Measurements from ENCODE around the gene CREBL2.
"Not testable (repeated sequence)": the region's sequence is repeated elsewhere in the genome, so short reads cannot be mapped to it uniquely, and the experiment has no call there.

The CREBL2 gene

DNA sequence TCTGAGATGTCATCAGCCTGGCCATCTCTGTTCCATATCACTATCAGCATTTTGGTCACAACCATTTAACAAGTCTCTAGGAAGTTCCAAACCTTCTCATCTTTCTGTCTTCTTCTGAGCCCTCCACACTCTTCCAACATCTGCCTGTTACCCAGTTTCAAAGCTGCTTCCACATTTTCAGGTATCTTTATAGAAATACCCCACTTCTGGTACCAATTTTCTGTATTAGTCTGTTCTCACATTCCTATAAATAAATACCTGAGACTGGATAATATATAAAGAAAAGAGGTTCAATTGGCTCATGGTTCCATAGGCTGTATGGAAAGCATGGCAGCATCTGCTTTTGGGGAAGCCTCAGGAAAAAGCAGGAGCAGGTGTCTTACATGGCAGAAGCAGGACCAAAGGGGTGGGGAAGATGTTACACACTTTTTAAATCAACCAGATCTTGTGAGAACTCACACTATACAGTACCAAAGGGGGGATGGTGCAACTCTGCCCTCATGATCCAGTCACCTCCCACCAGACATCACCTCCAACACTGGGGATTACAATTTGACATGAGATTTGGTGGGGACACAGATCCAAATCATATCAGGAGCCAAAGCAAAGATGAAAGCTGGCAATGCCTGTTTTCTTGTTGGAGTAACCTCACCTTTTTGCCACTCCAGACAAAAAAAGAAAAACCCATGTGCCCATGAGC, 37.4 kb downstream of the CREBL2 start:
- CTCF ChIA-PET = no interaction called here
- POLR2A ChIA-PET = no interaction called here
- TF ChIP-seq HDGF (IDR thresholded peaks at IDR 0.05; ENCODE audit: borderline replicate concordance) = no peak
- no peak for DNase-seq (ENCODE audit: extremely low spot score)

DNA sequence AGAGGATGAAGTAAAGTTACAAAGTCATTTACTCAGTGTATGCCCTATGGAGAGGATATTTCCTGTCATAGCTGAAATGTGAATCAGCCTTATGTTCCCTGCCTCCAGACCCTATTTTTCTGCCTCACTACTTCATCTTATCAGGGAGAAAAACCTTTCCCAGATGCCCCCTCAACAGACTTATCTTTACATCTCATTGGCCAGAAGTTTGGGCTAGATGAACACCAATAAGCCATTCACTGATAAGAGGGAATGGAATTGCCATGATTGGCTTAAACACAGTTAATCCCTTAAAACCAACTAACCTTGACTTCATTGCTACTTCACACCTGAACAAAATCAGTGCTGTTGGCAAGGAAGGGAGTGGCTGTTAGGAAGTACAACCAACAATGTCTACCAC, 40.1 kb downstream of the CREBL2 start:
- no peak for TF ChIP-seq ELF4 (IDR thresholded peaks at IDR 0.05)
- TF ChIP-seq, protein P1, sequence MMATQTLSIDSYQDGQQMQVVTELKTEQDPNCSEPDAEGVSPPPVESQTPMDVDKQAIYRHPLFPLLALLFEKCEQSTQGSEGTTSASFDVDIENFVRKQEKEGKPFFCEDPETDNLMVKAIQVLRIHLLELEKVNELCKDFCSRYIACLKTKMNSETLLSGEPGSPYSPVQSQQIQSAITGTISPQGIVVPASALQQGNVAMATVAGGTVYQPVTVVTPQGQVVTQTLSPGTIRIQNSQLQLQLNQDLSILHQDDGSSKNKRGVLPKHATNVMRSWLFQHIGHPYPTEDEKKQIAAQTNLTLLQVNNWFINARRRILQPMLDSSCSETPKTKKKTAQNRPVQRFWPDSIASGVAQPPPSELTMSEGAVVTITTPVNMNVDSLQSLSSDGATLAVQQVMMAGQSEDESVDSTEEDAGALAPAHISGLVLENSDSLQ (IDR thresholded peaks at IDR 0.05) = no peak
- TF ChIP-seq SP1 (IDR thresholded peaks at IDR 0.05) = no peak
- no peak for TF ChIP-seq L3MBTL2 (conservative IDR thresholded peaks at IDR 0.05)
- no peak for TF ChIP-seq FOXA1 (IDR thresholded peaks at IDR 0.05)
- TF ChIP-seq FOXK2 (IDR thresholded peaks at IDR 0.05) = no peak
- DNase-seq (ENCODE audit: extremely low spot score) = no peak
- ChIA-PET POLR2A (no interaction called here), CTCF (no interaction called here)

DNA sequence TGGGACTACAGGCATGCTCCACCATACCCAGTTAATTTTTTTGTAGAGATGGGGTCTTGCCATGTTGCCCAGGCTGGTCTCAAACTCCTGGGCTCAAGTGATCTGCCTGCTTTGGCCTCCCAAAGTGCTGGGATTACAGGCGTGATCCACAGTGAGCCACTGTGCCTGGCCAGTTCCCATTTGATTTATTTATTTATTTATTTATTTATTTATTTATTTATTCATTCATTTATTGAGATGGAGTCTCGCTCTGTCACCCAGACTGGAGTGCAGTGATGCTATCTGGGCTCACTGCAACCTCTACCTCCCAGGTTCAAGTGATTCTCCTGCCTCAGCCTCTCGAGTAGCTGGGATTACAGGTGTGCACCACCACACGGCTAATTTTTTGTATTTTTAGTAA, 41.0 kb downstream of the CREBL2 start:
- CTCF ChIA-PET, POLR2A ChIA-PET: not testable (repeated sequence)

DNA sequence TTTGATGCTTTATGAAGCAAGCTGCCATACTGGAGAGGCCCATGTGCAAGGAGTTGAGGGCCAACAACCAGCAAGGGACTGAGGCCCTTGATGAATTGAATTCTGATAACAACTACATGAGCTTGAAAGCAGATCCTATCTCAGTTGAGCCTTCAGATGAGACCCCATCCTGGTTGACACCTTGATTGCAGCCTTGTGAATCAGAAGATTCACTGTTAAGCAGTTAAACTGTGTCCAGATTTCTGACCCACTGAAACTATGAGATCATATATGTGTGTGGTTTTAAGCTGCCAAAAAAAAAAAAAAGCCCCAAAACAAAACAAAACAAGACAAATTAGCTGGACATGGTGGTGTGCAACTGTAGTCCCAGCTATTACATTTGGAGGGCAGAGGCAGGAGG, 42.2 kb downstream of the CREBL2 start:
- ChIA-PET CTCF (interaction anchor here (0.6 to 1.1 kb wide), 2 partner anchors 98 to 271 kb away, joined by 3 read pairs; no protein-coding TSS in a partner anchor), POLR2A (no interaction called here)
- TF ChIP-seq NFRKB (IDR thresholded peaks at IDR 0.05) = no peak
- TF ChIP-seq FOXK2 (IDR thresholded peaks at IDR 0.05) = no peak
- no peak for TF ChIP-seq SUZ12 (IDR thresholded peaks at IDR 0.05)
- no peak for TF ChIP-seq FOXM1 (IDR thresholded peaks at IDR 0.05; ENCODE audit: borderline replicate concordance)
- TF ChIP-seq LEF1 (IDR thresholded peaks at IDR 0.05; ENCODE audit: borderline replicate concordance) = no peak
- TF ChIP-seq CTBP1 (IDR thresholded peaks at IDR 0.05; ENCODE audit: borderline replicate concordance) = no peak
- no peak for TF ChIP-seq BHLHE40 (IDR thresholded peaks at IDR 0.05; ENCODE audit: borderline replicate concordance)
- TF ChIP-seq L3MBTL2 (conservative IDR thresholded peaks at IDR 0.05) = no peak
- TF ChIP-seq ZNF384 (IDR thresholded peaks at IDR 0.05) = no peak
- TF ChIP-seq SP1 (IDR thresholded peaks at IDR 0.05) = no peak
- TF ChIP-seq TARDBP (IDR thresholded peaks at IDR 0.05) = no peak
- TF ChIP-seq ARNT (IDR thresholded peaks at IDR 0.05) = no peak
- no peak for TF ChIP-seq FOXA1 (IDR thresholded peaks at IDR 0.05)
- no peak for DNase-seq (ENCODE audit: extremely low spot score)

More for the DNA sequence above, 41.0 kb downstream of the CREBL2 start:
- DNase-seq (ENCODE audit: extremely low spot score) = not testable (repeated sequence)

DNA sequence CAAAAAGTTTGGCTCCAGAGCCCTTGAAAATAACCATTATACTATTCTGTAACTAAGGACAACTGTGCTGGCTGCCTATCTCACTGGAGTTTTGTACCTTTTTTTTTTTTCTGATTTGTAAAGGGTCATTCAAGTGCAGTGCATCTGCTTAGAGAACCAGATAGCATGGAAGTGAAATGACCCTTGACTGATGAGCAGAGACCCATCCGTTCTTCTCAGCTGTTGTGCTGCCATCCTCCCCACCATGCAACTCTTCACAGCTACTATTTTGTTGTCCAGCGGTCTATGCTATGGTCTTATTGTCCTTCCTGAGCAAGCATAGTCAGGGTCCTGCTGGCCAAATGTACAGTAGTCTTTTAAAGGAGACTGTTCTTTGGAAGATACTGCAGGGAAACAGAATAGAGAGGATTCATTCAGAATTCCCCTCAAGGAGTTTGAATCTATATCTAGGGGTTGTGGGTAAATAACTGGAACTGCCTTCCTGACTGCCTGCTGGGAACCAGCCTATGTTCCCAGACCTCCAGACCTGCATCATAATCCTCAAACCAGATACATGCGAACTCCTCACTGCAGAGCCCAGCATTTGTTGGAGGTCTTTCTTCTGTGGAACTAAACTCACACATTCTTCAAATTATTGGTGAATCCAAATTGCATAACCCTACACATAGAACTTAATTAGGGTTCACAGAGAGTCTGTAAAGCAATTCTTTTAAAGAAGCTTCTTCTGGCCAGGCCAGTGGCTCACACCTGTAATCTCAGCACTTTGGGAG, 43.2 kb downstream of the CREBL2 start:
- ChIA-PET POLR2A (no interaction called here), CTCF (interaction anchor here (0.9 to 1.9 kb wide), 4 partner anchors 28 to 298 kb away, joined by 3 to 7 read pairs (median 3); partner anchors contain the start of gene BORCS5)
- no peak for TF ChIP-seq CTBP1 (IDR thresholded peaks at IDR 0.05; ENCODE audit: borderline replicate concordance)
- no peak for TF ChIP-seq FOXA1 (IDR thresholded peaks at IDR 0.05)
- TF ChIP-seq L3MBTL2 (conservative IDR thresholded peaks at IDR 0.05) = no peak
- no peak for TF ChIP-seq SUZ12 (IDR thresholded peaks at IDR 0.05)
- no peak for TF ChIP-seq FOXK2 (IDR thresholded peaks at IDR 0.05)
- TF ChIP-seq SP1 (IDR thresholded peaks at IDR 0.05) = no peak
- no peak for TF ChIP-seq NFRKB (IDR thresholded peaks at IDR 0.05)
- no peak for TF ChIP-seq ZNF384 (IDR thresholded peaks at IDR 0.05)
- no peak for TF ChIP-seq HDGF (IDR thresholded peaks at IDR 0.05; ENCODE audit: borderline replicate concordance)
- no peak for TF ChIP-seq BHLHE40 (IDR thresholded peaks at IDR 0.05; ENCODE audit: borderline replicate concordance)
- no peak for TF ChIP-seq ARNT (IDR thresholded peaks at IDR 0.05)
- no peak for TF ChIP-seq ELF4 (IDR thresholded peaks at IDR 0.05)
- no peak for TF ChIP-seq LEF1 (IDR thresholded peaks at IDR 0.05; ENCODE audit: borderline replicate concordance)
- TF ChIP-seq, protein P1 (IDR thresholded peaks at IDR 0.05) = no peak
- no peak for TF ChIP-seq TARDBP (IDR thresholded peaks at IDR 0.05)
- TF ChIP-seq FOXM1 (IDR thresholded peaks at IDR 0.05; ENCODE audit: borderline replicate concordance) = no peak
- no peak for DNase-seq (ENCODE audit: extremely low spot score)

DNA sequence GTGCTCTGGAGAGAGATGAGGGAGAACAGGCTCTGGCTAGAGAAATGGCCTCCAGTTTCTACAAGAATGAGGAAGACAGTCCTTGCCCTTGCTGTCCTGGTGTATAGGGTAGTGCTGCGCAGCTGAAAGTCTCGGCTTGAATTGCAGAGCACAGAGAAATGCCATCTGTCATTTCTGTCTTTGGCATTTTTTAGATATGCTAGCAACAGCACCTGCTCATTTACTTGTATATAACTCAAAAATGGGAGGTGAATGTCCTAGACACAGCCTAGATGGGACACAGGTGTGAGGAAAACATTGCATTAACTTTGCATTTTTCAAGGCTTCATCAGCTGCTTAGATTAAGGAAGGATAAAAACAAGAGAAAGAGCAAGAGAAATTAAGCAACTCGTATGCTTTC, 48.5 kb downstream of the CREBL2 start:
- TF ChIP-seq NFRKB (IDR thresholded peaks at IDR 0.05) (no peak), ZNF384 (IDR thresholded peaks at IDR 0.05) (no peak), SP1 (IDR thresholded peaks at IDR 0.05) (no peak), FOXA1 (IDR thresholded peaks at IDR 0.05) (no peak), ELF4 (IDR thresholded peaks at IDR 0.05) (no peak), BHLHE40 (IDR thresholded peaks at IDR 0.05; ENCODE audit: borderline replicate concordance) (no peak), LEF1 (IDR thresholded peaks at IDR 0.05; ENCODE audit: borderline replicate concordance) (no peak), L3MBTL2 (conservative IDR thresholded peaks at IDR 0.05) (no peak), HDGF (IDR thresholded peaks at IDR 0.05; ENCODE audit: borderline replicate concordance) (no peak), TARDBP (IDR thresholded peaks at IDR 0.05) (no peak), ARNT (IDR thresholded peaks at IDR 0.05) (no peak), CTBP1 (IDR thresholded peaks at IDR 0.05; ENCODE audit: borderline replicate concordance) (no peak), FOXK2 (IDR thresholded peaks at IDR 0.05) (no peak), FOXM1 (IDR thresholded peaks at IDR 0.05; ENCODE audit: borderline replicate concordance) (no peak)
- TF ChIP-seq, protein P1 (IDR thresholded peaks at IDR 0.05) = no peak
- ChIA-PET POLR2A (no interaction called here), CTCF (no interaction called here)
- no peak for DNase-seq (ENCODE audit: extremely low spot score)

Measured in HEK293T (cell line).